SJCRH30 (cell line): ENCODE measurements around the gene ITGA5. TPM values are rescaled to one million over a fixed set of nuclear protein-coding genes. Genes with fewer than 3 reads are reported as not detected.
A peak's percentile ranks its signal among the peaks of the same experiment; 100 is the strongest.

Source experiments
- DNase-seq, 2 experiments: peaks; one replicate each; pipeline ENCODE4 v3.0.0-alpha.2; 2015 to 2020
- H3K27ac ChIP-seq: fragments of 250-450 bp; sonication (Bioruptor Pico); 2 replicates; pipeline ENCODE4 v1.5.1; 2020; ENCODE audit warnings: mild to moderate bottlenecking, moderate library complexity
- H3K27me3 ChIP-seq: fragments of 250-450 bp; sonication (Bioruptor Pico); 2 replicates; pipeline ENCODE4 v1.5.1; 2020; ENCODE audit warnings: mild to moderate bottlenecking, moderate library complexity
- H3K36me3 ChIP-seq: fragments of 250-450 bp; sonication (Bioruptor Pico); 2 replicates; pipeline ENCODE4 v1.5.1; 2020; ENCODE audit warnings: mild to moderate bottlenecking, moderate library complexity
- H3K4me1 ChIP-seq: fragments of 250-450 bp; sonication (Bioruptor Pico); 2 replicates; pipeline ENCODE4 v1.5.1; 2020; ENCODE audit warnings: mild to moderate bottlenecking, moderate library complexity
- H3K4me3 ChIP-seq: fragments of 250-450 bp; sonication (Bioruptor Pico); 2 replicates; pipeline ENCODE4 v1.5.1; 2020; ENCODE audit warnings: mild to moderate bottlenecking, moderate library complexity
- H3K9me3 ChIP-seq: fragments of 250-450 bp; sonication (Bioruptor Pico); replicated peaks from 2 replicates; pipeline ENCODE4 v1.5.1; 2020; ENCODE audit warnings: mild to moderate bottlenecking, moderate library complexity
- total RNA-seq: library from RNA; depleted of rRNA; stranded (reverse); fragments of >200 nt; shearing (Covaris generic); gene quantifications from 2 replicates; pipeline ENCODE4 v1.2.3, GENCODE V29; 2014

ITGA5 gene
- total RNA-seq, 1 experiment from 2014 or later: 38.1 TPM

DNA sequence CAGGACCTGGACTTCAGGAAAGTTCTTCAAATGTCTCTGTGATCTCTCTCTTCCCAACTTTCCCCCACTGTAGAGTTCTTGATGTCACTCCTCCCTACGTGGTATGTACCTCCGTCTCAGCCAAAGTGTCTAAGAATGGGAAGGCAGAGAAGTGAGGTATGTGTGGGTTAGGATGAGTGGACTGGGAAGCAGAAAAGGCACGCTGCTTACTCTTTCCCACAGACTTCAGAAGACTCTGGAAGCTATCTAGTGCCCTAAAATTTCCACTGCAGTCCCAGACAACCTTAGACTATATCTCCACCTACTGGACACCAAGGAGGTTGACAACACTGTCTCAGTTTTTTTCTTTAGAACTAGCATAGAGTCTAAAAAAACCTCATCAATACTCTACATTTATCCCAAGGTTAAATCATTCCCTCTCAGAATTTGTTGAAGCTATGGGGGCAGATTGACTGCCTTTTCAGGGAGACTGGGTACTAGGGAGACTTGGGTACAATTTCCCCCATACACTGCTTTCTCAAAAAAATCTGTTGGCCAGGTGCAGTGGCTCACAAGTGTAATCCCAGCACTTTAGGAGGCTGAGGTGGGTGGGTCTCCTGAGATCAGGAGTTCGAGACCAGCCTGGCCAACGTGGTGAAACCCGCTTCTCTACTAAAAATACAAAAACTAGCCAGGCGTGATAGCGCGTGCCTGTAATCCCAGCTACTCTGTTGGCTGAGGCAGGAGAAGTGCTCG, 20.6 kb upstream of the ITGA5 start:
- Histone ChIP-seq H3K9me3 (no peaks in the 10 kb centered on the region), H3K36me3 (no peaks in the 10 kb centered on the region), H3K4me3 (no peak overlapping the region), H3K4me1 (peaks cover 13% of the 10 kb centered on the region), H3K27me3 (no peaks in the 10 kb centered on the region; the same call in 1 of the 2 replicates), H3K27ac (no peak overlapping the region)
- peak in 1 of 2 experiments; percentile 72 for DNase-seq

- Histone ChIP-seq H3K27ac (no peak overlapping the region), H3K27me3 (no peaks in the 10 kb centered on the region; the same call in 1 of the 2 replicates), H3K36me3 (no peaks in the 10 kb centered on the region), H3K9me3 (no peaks in the 10 kb centered on the region), H3K4me1 (peaks cover 13% of the 10 kb centered on the region), H3K4me3 (no peak overlapping the region)
- no peak for DNase-seq
Observed at GRCh38 chr12:54439096-54439495, 20.0 kb upstream of the ITGA5 start.

DNA sequence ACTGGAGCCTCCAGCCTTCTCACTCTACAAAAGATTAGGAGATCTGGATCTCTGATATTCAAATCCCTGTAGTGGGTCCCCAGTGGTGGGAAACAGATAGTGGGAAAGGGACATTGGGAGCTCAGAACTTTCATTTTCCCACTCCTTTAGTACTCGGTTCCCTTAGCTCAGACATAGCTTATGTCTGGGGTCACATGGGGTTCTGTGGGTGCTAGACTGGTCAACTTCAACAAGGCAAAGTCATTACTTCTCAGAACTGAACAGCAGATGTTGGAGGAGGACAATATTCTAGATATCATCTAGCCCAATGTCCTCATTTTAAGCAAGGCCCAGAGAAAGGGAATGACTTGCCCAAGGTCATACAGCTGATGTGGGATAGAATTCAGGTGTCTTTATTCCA, 19.5 kb upstream of the ITGA5 start:
- Histone ChIP-seq H3K4me1 (peaks cover 13% of the 10 kb centered on the region), H3K27ac (no peak overlapping the region), H3K4me3 (no peak overlapping the region), H3K9me3 (no peaks in the 10 kb centered on the region), H3K36me3 (no peaks in the 10 kb centered on the region), H3K27me3 (no peaks in the 10 kb centered on the region; the same call in 1 of the 2 replicates)
- DNase-seq: no peak

DNA sequence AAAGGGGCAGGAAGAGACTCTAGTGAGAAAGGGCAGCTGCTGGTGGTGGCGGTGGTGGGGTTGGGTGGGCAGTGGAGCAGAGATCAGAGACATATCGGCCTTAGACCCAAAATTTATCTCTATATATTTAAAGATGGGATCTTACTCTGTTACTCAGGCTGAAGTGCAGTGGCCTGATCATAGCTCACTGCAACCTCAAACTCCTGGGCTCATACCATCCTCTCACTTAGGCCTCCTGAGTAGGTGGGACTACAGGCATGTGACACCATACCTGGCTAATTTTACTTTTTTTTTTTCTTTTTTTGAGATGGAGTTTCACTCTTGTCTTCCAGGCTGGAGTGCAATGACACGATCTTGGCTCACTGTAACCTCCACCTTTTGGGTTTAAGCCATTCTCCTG, 18.6 kb upstream of the ITGA5 start:
- peaks cover 18% of the 10 kb centered on the region for H3K4me1 ChIP-seq
- no peaks in the 10 kb centered on the region for H3K9me3 ChIP-seq
- no peak overlapping the region for H3K4me3 ChIP-seq
- DNase-seq: no peak
- no peaks in the 10 kb centered on the region; the same call in 1 of the 2 replicates for H3K27me3 ChIP-seq
- no peaks in the 10 kb centered on the region for H3K36me3 ChIP-seq
- no peak overlapping the region for H3K27ac ChIP-seq

- H3K36me3 ChIP-seq: no peaks in the 10 kb centered on the region
- no peak overlapping the region for H3K27ac ChIP-seq
- no peaks in the 10 kb centered on the region for H3K9me3 ChIP-seq
- no peak overlapping the region for H3K4me3 ChIP-seq
- H3K4me1 ChIP-seq: peaks cover 18% of the 10 kb centered on the region
- no peaks in the 10 kb centered on the region; the same call in 1 of the 2 replicates for H3K27me3 ChIP-seq
- no peak for DNase-seq
Observed at GRCh38 chr12:54437243-54437642, 18.2 kb upstream of the ITGA5 start.

- DNase-seq: no peak
- Histone ChIP-seq H3K4me3 (no peak overlapping the region), H3K4me1 (peaks cover 31% of the 10 kb centered on the region), H3K9me3 (no peaks in the 10 kb centered on the region), H3K36me3 (no peaks in the 10 kb centered on the region), H3K27ac (no peak overlapping the region), H3K27me3 (no peaks in the 10 kb centered on the region; the same call in 1 of the 2 replicates)
Observed at GRCh38 chr12:54432815-54433164, 13.7 kb upstream of the ITGA5 start.

DNA sequence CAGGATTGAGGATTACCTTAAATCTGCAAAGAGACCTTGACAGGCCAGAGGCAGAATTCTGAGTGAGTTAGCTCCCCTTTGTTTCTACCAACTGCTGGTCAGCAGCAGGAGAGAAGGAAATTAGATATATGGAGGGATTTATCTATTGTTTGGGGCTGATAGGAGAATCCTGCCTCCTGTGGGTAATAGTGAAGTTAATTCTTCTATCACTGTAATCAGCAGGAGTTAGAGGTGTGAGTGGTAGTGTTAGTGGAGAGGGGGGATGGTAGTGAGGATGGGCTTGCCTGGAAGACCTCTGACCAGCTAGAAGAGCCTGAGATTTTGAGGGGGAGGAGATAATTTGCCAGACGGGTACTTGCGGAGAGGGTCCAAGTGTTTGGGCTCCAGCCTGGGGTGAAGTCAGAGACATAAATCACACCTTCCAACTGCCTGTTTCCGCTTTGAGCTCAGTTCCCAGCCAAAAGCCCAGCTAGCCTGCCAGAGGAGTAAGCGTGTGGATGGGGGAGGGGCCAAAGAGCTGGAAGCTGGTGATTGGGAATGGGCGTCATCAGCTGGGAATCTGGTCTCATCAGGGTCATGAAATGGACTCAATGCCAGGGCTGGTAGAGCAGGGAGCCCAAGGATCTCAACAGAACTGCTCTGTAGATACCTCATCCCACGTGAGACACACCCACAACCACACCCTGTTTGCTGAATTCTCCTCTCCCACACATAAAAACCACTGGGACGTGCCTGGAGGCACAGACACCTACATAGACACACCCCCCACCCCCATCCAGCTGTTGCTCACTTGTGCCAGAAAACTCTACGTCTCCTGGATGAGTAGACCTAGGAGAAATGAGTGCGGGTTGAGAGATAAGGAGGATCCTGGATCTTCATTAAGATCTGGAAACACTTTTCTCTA, 13.1 kb upstream of the ITGA5 start:
- Histone ChIP-seq H3K4me3 (0 out of 2 replicates have a peak overlapping the region, but pooled peaks have one; percentile 4), H3K4me1 (peaks cover 31% of the 10 kb centered on the region), H3K36me3 (no peaks in the 10 kb centered on the region), H3K27me3 (no peaks in the 10 kb centered on the region; the same call in 1 of the 2 replicates), H3K9me3 (no peaks in the 10 kb centered on the region), H3K27ac (no peak overlapping the region)
- DNase-seq: peak; percentile 71 to 76

GRCh38 chr12:54430471-54431069, 11.5 kb upstream of the ITGA5 start:
- Histone ChIP-seq H3K36me3 (no peaks in the 10 kb centered on the region), H3K27me3 (no peaks in the 10 kb centered on the region; the same call in 1 of the 2 replicates), H3K9me3 (no peaks in the 10 kb centered on the region), H3K4me3 (no peak overlapping the region), H3K27ac (no peak overlapping the region), H3K4me1 (peaks cover 31% of the 10 kb centered on the region)
- DNase-seq: no peak

DNA sequence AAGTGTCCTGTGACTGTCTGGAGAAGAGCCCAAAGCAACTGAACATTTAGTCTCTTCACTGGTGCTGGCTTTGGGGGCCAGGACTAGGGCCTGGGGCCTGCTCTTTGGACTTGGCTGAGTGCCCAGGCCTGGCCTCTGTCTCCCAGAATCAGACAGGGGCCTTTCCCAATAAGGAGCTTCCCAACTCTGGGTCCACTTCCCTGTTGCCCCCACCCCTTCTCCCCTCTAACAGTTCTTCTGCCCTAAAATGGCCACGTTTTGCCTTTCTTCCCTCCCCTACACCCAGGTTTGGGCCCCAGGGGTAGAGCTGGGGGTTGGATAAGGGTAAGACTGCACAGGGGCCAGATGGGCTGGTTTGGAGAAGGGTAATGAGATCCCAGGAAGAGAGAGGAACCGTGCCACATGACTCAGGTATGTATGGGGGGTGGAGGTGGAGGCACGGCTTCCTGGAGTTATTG, 10.0 kb upstream of the ITGA5 start:
- no peak overlapping the region for H3K27ac ChIP-seq
- no peaks in the 10 kb centered on the region for H3K9me3 ChIP-seq
- no peak overlapping the region for H3K4me3 ChIP-seq
- peak in 1 of 2 experiments; percentile 25 for DNase-seq
- no peaks in the 10 kb centered on the region for H3K27me3 ChIP-seq
- H3K4me1 ChIP-seq: peaks cover 31% of the 10 kb centered on the region
- no peaks in the 10 kb centered on the region for H3K36me3 ChIP-seq

- no peak overlapping the region for H3K27ac ChIP-seq
- H3K4me3 ChIP-seq: no peak overlapping the region
- DNase-seq: no peak
- peaks cover 31% of the 10 kb centered on the region for H3K4me1 ChIP-seq
- H3K9me3 ChIP-seq: no peaks in the 10 kb centered on the region
- no peaks in the 10 kb centered on the region for H3K36me3 ChIP-seq
- no peaks in the 10 kb centered on the region for H3K27me3 ChIP-seq
Observed at GRCh38 chr12:54428050-54429013, 9.3 kb upstream of the ITGA5 start.

DNA sequence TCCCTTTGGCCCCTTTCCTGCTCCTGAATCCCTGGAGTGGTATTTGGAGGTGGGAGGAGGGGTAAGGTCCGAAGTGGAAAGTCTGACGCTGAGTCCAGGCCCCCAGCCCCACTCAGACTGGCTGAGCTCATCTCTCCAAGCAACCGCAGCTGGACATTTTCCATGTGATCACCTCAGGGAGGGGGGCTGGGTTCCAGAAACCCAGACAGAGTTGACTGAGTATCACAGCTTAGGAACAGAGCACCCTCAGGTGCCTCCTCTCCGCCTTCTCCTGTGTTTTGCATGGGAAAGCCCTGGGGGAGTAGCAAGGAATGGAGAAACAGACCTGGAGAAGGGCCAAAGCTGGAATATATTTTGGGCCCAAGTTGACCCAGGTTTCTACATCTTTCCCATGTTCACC, 8.0 kb upstream of the ITGA5 start:
- H3K4me3 ChIP-seq: no peak overlapping the region
- DNase-seq: no peak
- no peaks in the 10 kb centered on the region for H3K27me3 ChIP-seq
- H3K27ac ChIP-seq: no peak overlapping the region
- no peaks in the 10 kb centered on the region for H3K36me3 ChIP-seq
- H3K4me1 ChIP-seq: peaks cover 19% of the 10 kb centered on the region
- H3K9me3 ChIP-seq: no peaks in the 10 kb centered on the region

GRCh38 chr12:54426690-54427089, 7.6 kb upstream of the ITGA5 start:
- Histone ChIP-seq H3K4me1 (peaks cover 15% of the 10 kb centered on the region), H3K4me3 (no peak overlapping the region), H3K27ac (no peak overlapping the region), H3K27me3 (no peaks in the 10 kb centered on the region), H3K9me3 (no peaks in the 10 kb centered on the region), H3K36me3 (no peaks in the 10 kb centered on the region)
- no peak for DNase-seq

DNA sequence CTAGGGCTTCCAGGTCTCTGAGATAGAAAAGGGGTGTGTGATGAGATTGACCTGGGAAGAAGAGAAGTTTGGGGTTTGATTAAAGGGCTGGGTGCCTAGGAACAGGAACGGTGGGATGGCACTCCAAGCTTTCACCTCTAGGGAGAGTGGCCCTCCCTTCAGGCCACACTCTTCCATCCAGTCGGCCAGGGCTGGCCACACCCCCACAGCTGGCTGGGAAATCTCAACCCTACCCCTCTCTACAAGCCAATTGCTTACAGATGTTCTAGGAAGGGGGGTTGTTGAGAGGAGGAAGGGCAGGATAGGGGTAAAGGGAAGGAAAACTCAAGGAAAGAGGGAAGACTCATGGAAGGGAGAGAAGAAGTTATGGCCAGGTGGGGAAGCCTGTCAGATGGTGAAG, 6.6 kb upstream of the ITGA5 start:
- no peaks in the 10 kb centered on the region for H3K36me3 ChIP-seq
- H3K4me3 ChIP-seq: no peak overlapping the region
- DNase-seq: no peak
- peaks cover 17% of the 10 kb centered on the region for H3K4me1 ChIP-seq
- no peaks in the 10 kb centered on the region for H3K27me3 ChIP-seq
- H3K9me3 ChIP-seq: no peaks in the 10 kb centered on the region
- H3K27ac ChIP-seq: no peak overlapping the region

- Histone ChIP-seq H3K4me3 (no peak overlapping the region), H3K27ac (no peak overlapping the region), H3K9me3 (no peaks in the 10 kb centered on the region), H3K36me3 (no peaks in the 10 kb centered on the region), H3K4me1 (peaks cover 26% of the 10 kb centered on the region), H3K27me3 (no peaks in the 10 kb centered on the region)
- DNase-seq: no peak
Observed at GRCh38 chr12:54424224-54424623, 5.2 kb upstream of the ITGA5 start.
